Heart left ventricle (tissue), 16 donors: Measurements from ENCODE around the gene MPHOSPH10. TPM values are rescaled to one million over a fixed set of nuclear protein-coding genes. Genes with fewer than 3 reads are reported as not detected.
"Not testable (repeated sequence)": the region's sequence is repeated elsewhere in the genome, so short reads cannot be mapped to it uniquely, and the experiment has no call there.

Source experiments
- ATAC-seq, 4 donors: fragments of 200-7000 bp; cut with Tn5 transposase; one replicate each; pipeline ENCODE4 v1.9.1; 2020 to 2022; ENCODE audit warnings: moderate library complexity in 4 of 4, mild to moderate bottlenecking in 3 of 4, moderate number of reproducible peaks in 1 of 4
- DNase-seq, 5 donors: peaks; one replicate each; pipeline ENCODE4 v3.0.0-alpha.2; 2020
- H3K27ac ChIP-seq, 12 donors: fragments of 200-600 bp; sonication (generic) in 4 of 12; one replicate each; pipeline versions ENCODE4 v1.5.0 to v1.8.0; 2016 to 2022; ENCODE audit warnings: mild to moderate bottlenecking in 2 of 12
- H3K27me3 ChIP-seq, 9 donors: fragments of 200-600 bp; sonication (generic) in 2 of 9; one replicate each; pipeline versions ENCODE4 v1.5.1 to v1.8.0; 2016 to 2022; ENCODE audit warnings: mild to moderate bottlenecking in 3 of 9
- H3K36me3 ChIP-seq, 9 donors: fragments of 200-600 bp; sonication (generic) in 2 of 9; one replicate each; pipeline versions ENCODE4 v1.5.0 to v1.8.0; 2018 to 2022; ENCODE audit warnings: mild to moderate bottlenecking in 2 of 9
- H3K4me1 ChIP-seq, 12 donors: fragments of 200-600 bp; sonication (generic) in 4 of 12; one replicate each; pipeline versions ENCODE4 v1.5.0 to v1.8.0; 2016 to 2022; ENCODE audit warnings: mild to moderate bottlenecking in 3 of 12
- H3K4me3 ChIP-seq, 12 donors: fragments of 200-600 bp; sonication (generic) in 4 of 12; one replicate each; pipeline versions ENCODE4 v1.5.0 to v1.8.0; 2017 to 2022; ENCODE audit warnings: mild to moderate bottlenecking in 9 of 12, moderate library complexity in 4 of 12
- H3K9me3 ChIP-seq, 12 donors: fragments of 200-600 bp; sonication (generic) in 4 of 12; one replicate each; pipeline versions ENCODE4 v1.5.0 to v1.8.0; 2016 to 2022; ENCODE audit warnings: mild to moderate bottlenecking in 1 of 12
- CTCF ChIP-seq, 12 donors: fragments of 200-600 bp; sonication (generic) in 4 of 12; IDR thresholded peaks; one replicate each; pipeline versions ENCODE4 v1.5.0 to v1.8.0; 2018 to 2022; ENCODE audit warnings: antibody characterized with exemption in 12 of 12, mild to moderate bottlenecking in 5 of 12
- POLR2A ChIP-seq, 2 donors: fragments of 450-650 bp; IDR thresholded peaks; one replicate each; pipeline ENCODE4 v1.6.1; 2017; ENCODE audit warnings: antibody characterized with exemption in 2 of 2, mild to moderate bottlenecking in 2 of 2, moderate library complexity in 2 of 2
- WGBS, 4 donors: extraction: QIAGEN DNeasy Blood & Tissue Kit in 2 of 4; methylation state at CpG; one replicate each; pipeline versions ENCODE4 v1.1.5 to v1.1.7; 2013 to 2018; 5-methylcytosine and 5-hydroxymethylcytosine counted together
- intact Hi-C, 10 donors: fragments of 100-400 bp; cut with DNase I; formaldehyde crosslinking; loops; one replicate each; pipeline versions ENCODE4 v1.11.1 to v1.14.2; 2022
- polyA plus RNA-seq, 2 donors: library from polyadenylated mRNA; stranded (reverse); fragments of 200-250 nt; gene quantifications; one replicate each; pipeline ENCODE4 v1.2.3, GENCODE V29; 2013
- total RNA-seq, 9 donors: library from RNA; depleted of rRNA in 2 of 9; stranded (reverse); fragments of >200 nt in 2 of 9; fragmentation: NEBNext Ultra II Directional in 3 of 9; extraction: Animal tissue kit (Norgen Biotek cat#: 25700) in 3 of 9; gene quantifications; one replicate each; pipeline versions ENCODE4 v1.1.0 to v1.2.4, GENCODE V29; 2016 to 2023
- donor health status: ischemic (EF 13 %, LVEDD 7.1; RV severe dilation, severe dysfunction).
- donor health status: healthy with polysubstance abuse.
- donor health status: DM: no; HTN: yes; CAD: no.
- donor health status: DM: no; HTN: no; CAD: no.
- donor health status: ischemic (EF 25% LVEDD 6.9; RV normal size, moderate dysfunction).
- donor health status: ischemic (EF 25% LVEDD 5.7; RV mildly dilated, moderate dysfunction).
- donor health status: healthy.
- donor health status: DM: yes; HTN: yes; CAD: no.
- donor health status: ischemic (EF 35%, LVEDD 5.7; RV mildly dilated, moderate dysfunction).
- donor health status: nonischemic (EF 11% LVEDD 7.7; RV severe dilation, severe dysfunction).
- donor health status: DM: yes; HTN: yes; CAD: no.
- donor health status: PGD.
- donor health status: ischemic (EF 29% LVEDD 5.4; RV normal size, mild dysfunction).
- donor health status: nonischemic (EF 23%, LVEDD 6.1; RV moderate dilation, normal function).

MPHOSPH10 gene
- total and polyA plus RNA-seq, 11 donors = 12.3 to 35.6 (median 23.4) TPM

DNA sequence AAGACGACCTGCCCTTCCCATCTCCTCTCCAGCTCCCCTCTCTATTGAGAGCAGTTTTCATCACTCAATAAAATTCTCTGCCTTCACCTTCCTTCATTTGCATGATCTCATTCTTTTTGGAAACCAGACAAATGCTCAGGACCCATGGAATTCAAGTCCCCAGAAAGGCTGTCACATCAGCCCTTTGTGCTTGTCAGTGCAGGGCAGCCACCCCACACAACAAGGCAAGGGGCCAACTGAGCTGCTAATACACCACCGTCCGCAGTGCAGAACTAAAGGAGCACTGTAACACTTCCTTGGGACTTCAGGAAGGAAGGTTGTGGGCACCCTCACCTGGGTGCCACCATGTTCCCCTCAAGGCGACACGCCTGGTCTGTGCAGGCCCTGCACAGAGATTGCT lies 26.6 kb upstream of the MPHOSPH10 start:
- Histone ChIP-seq H3K4me1 (no peaks in the 10 kb centered on the region), H3K27me3 (no peaks in the 10 kb centered on the region), H3K36me3 (peaks cover 0 to 19% (median 4%) of the 10 kb centered on the region in 9 donors), H3K27ac (no peak overlapping the region), H3K4me3 (no peak overlapping the region), H3K9me3 (no peaks in the 10 kb centered on the region)
- TF ChIP-seq POLR2A (IDR thresholded peaks at IDR 0.05) (no peak), CTCF (IDR thresholded peaks at IDR 0.05) (no peak)
- no peak for DNase-seq
- intact Hi-C loops = no loop called here
- 89 to 99% (median 93%) methylated on average over 5 of the region's 5 CpGs for WGBS, 4 donors
- ATAC-seq = peak in 1 of 4 donors; percentile 27

- H3K9me3 ChIP-seq, H3K4me3 ChIP-seq, H3K27ac ChIP-seq, intact Hi-C loops, H3K27me3 ChIP-seq, ATAC-seq, DNase-seq, H3K4me1 ChIP-seq: not testable (repeated sequence)
- H3K36me3 ChIP-seq = peaks cover 0 to 44% (median 25%) of the 10 kb centered on the region in 9 donors
- 84 to 90% (median 88%) methylated on average over 6 of the region's 6 CpGs for WGBS, 4 donors
- peak in 1 of 12 donors; percentile 15 for TF ChIP-seq CTCF (IDR thresholded peaks at IDR 0.05)
These were observed 24.0 kb upstream of the MPHOSPH10 start for GRCh38 chr2:71106463-71106862.

- Histone ChIP-seq H3K36me3 (peaks cover 0 to 59% (median 30%) of the 10 kb centered on the region in 9 donors), H3K9me3 (no peaks in the 10 kb centered on the region), H3K27me3 (no peaks in the 10 kb centered on the region), H3K27ac (no peak overlapping the region), H3K4me3 (no peak overlapping the region), H3K4me1 (no peaks in the 10 kb centered on the region)
- 90 to 94% (median 91%) methylated on average over 2 of the region's 2 CpGs for WGBS, 4 donors
- intact Hi-C loops = no loop called here
- DNase-seq = no peak
- TF ChIP-seq POLR2A (IDR thresholded peaks at IDR 0.05) (no peak), CTCF (IDR thresholded peaks at IDR 0.05) (no peak)
- no peak for ATAC-seq
These were observed 22.3 kb upstream of the MPHOSPH10 start for GRCh38 chr2:71108091-71108490.

GRCh38 chr2:71113843-71114242 lies 16.6 kb upstream of the MPHOSPH10 start:
- 82 to 97% (median 92%) methylated on average over 1 of the region's 1 CpG for WGBS, 4 donors
- H3K27me3 ChIP-seq = no peaks in the 10 kb centered on the region
- no peak for DNase-seq
- intact Hi-C loops = no loop called here
- H3K4me3 ChIP-seq = no peak overlapping the region
- H3K36me3 ChIP-seq = peaks cover 0 to 96% (median 60%) of the 10 kb centered on the region in 9 donors
- H3K4me1 ChIP-seq = no peaks in the 10 kb centered on the region
- TF ChIP-seq CTCF (IDR thresholded peaks at IDR 0.05) = no peak
- no peak for TF ChIP-seq POLR2A (IDR thresholded peaks at IDR 0.05)
- H3K27ac ChIP-seq = no peak overlapping the region
- H3K9me3 ChIP-seq = no peaks in the 10 kb centered on the region
- no peak for ATAC-seq
